ENCODE measurements around the gene RTN4RL1.

- no peak for TF ChIP-seq CTCF (IDR thresholded peaks at IDR 0.05)
- TF ChIP-seq POLR2A (IDR thresholded peaks at IDR 0.05): no peak
Observed at GRCh38 chr17:2043785-2044184, 18.7 kb upstream of the RTN4RL1 start.

Data from heart left ventricle (tissue), 13 donors.